GM23248 (cell line): Measurements from ENCODE around the gene SYCE1L. TPM values are rescaled to one million over a fixed set of nuclear protein-coding genes. Genes with fewer than 3 reads are reported as not detected.
A peak's percentile ranks its signal among the peaks of the same experiment; 100 is the strongest.

Source experiments
- DNase-seq: peaks from one replicate; pipeline ENCODE4 v3.0.0-alpha.2; 2015
- H2AFZ ChIP-seq: fragments of 200-600 bp; sonication (generic); 2 replicates; pipeline ENCODE4 v1.6.1; 2016; ENCODE audit warnings: antibody characterized with exemption
- H3F3A ChIP-seq: fragments of 200-600 bp; sonication (generic); 2 replicates; pipeline ENCODE4 v1.6.1; 2016; ENCODE audit warnings: mild to moderate bottlenecking, antibody characterized with exemption, mixed run types; ENCODE audit not compliant: insufficient read depth
- H3K27ac ChIP-seq: fragments of 200-600 bp; sonication (generic); 2 replicates; pipeline ENCODE4 v1.5.1; 2016; ENCODE audit warnings: mild to moderate bottlenecking
- H3K27me3 ChIP-seq: fragments of 200-600 bp; sonication (generic); replicated peaks from 2 replicates; pipeline ENCODE4 v1.6.1; 2016; ENCODE audit warnings: mild to moderate bottlenecking; ENCODE audit not compliant: insufficient read depth
- H3K36me3 ChIP-seq: fragments of 200-600 bp; sonication (generic); 2 replicates; pipeline ENCODE4 v1.6.1; 2016; ENCODE audit warnings: low read depth, mild to moderate bottlenecking
- H3K4me1 ChIP-seq: fragments of 200-600 bp; sonication (generic); 2 replicates; pipeline ENCODE4 v1.6.1; 2016; ENCODE audit warnings: mild to moderate bottlenecking; ENCODE audit not compliant: insufficient read depth
- H3K4me2 ChIP-seq: fragments of 200-600 bp; sonication (generic); one replicate; pipeline ENCODE4 v1.6.1; 2016; ENCODE audit warnings: mild to moderate bottlenecking; ENCODE audit not compliant: unreplicated experiment
- H3K4me3 ChIP-seq: fragments of 200-600 bp; sonication (generic); 2 replicates; pipeline ENCODE4 v1.5.1; 2016; ENCODE audit warnings: mild to moderate bottlenecking
- H3K79me2 ChIP-seq: fragments of 200-600 bp; sonication (generic); 2 replicates; pipeline ENCODE4 v1.6.1; 2016; ENCODE audit warnings: mild to moderate bottlenecking; ENCODE audit not compliant: insufficient read depth
- H3K9ac ChIP-seq: fragments of 200-600 bp; sonication (generic); 2 replicates; pipeline ENCODE4 v1.6.1; 2016; ENCODE audit warnings: mild to moderate bottlenecking
- H3K9me2 ChIP-seq: fragments of 200-600 bp; sonication (generic); 2 replicates; pipeline ENCODE4 v1.6.1; 2016; ENCODE audit warnings: mixed run types, mild to moderate bottlenecking, moderate library complexity; ENCODE audit not compliant: insufficient read depth
- H3K9me3 ChIP-seq: fragments of 200-600 bp; sonication (generic); one replicate; pipeline ENCODE4 v1.6.1; 2017; ENCODE audit warnings: low read depth
- H4K20me1 ChIP-seq: fragments of 200-600 bp; sonication (generic); 2 replicates; pipeline ENCODE4 v1.6.0; 2016; ENCODE audit not compliant: insufficient read depth
- EZH2 ChIP-seq: fragments of 200-600 bp; sonication (generic); IDR thresholded peaks from 2 replicates; pipeline ENCODE4 v1.6.1; 2018; ENCODE audit warnings: antibody characterized with exemption, mild to moderate bottlenecking; ENCODE audit not compliant: insufficient read depth, poor library complexity, severe bottlenecking
- EZH2phosphoT487 ChIP-seq: fragments of 200-600 bp; sonication (generic); IDR thresholded peaks from 2 replicates; pipeline ENCODE4 v1.6.1; 2018; ENCODE audit warnings: antibody characterized with exemption, moderate library complexity, mild to moderate bottlenecking, low read depth; ENCODE audit not compliant: insufficient read depth
- WGBS, 2 experiments: methylation state at CpG; one replicate each; pipeline ENCODE4 v1.1.6; 2015 to 2017; ENCODE audit warnings: low lambda C conversion rate in 2 of 2, low coverage in 1 of 2; ENCODE audit errors: missing lambda C conversion rate in 2 of 2; 5-methylcytosine and 5-hydroxymethylcytosine counted together
- in situ Hi-C: fragments of 300-500 bp; cut with MboI; formaldehyde crosslinking; loops from 2 replicates; pipeline ENCODE4 v1.15.0; 2020
- polyA plus RNA-seq: library from polyadenylated mRNA; unstranded; fragments of >200 nt; fragmentation: Nextera tagmentation; extraction: Ambion mirVana; gene quantifications from 2 replicates; pipeline ENCODE4 v1.2.1, GENCODE V29; 2016
- total RNA-seq: library from RNA; depleted of rRNA; stranded (reverse); fragments of >200 nt; shearing (Covaris generic); gene quantifications from 2 replicates; pipeline ENCODE4 v1.2.3, GENCODE V29; 2014; rRNA removed

SYCE1L gene
- total and polyA plus RNA-seq, 2 experiments from 2014 or later: not detected

- in situ Hi-C loops: loop anchor here (25.0 kb wide), 1 partner anchor 741 kb away; no protein-coding TSS in a partner anchor
- TF ChIP-seq EZH2phosphoT487: no peak
- no peak for TF ChIP-seq EZH2
- Histone ChIP-seq H3K27me3 (no peaks in the 10 kb centered on the region; the same call in 1 of the 2 replicates), H3K9me3 (no peaks in the 10 kb centered on the region), H3K4me2 (no peak overlapping the region), H3K9me2 (no peaks in the 10 kb centered on the region), H3K9ac (no peak overlapping the region), H3K79me2 (no peaks in the 10 kb centered on the region), H3F3A (no peaks in the 10 kb centered on the region), H3K4me3 (no peak overlapping the region), H3K36me3 (no peaks in the 10 kb centered on the region), H4K20me1 (no peaks in the 10 kb centered on the region), H3K27ac (no peak overlapping the region), H3K4me1 (no peaks in the 10 kb centered on the region), H2AFZ (no peak overlapping the region)
- no peak for DNase-seq
- WGBS, 2 experiments: 44 to 65% methylated on average over 2 of the region's 2 CpGs
Measured at GRCh38 chr16:77246150-77246549, 46.9 kb downstream of the SYCE1L start.

- no peaks in the 10 kb centered on the region for H3K36me3 ChIP-seq
- H3K4me2 ChIP-seq: no peak overlapping the region
- H3K27ac ChIP-seq: no peak overlapping the region
- no peak overlapping the region for H3K9ac ChIP-seq
- H2AFZ ChIP-seq: no peak overlapping the region
- in situ Hi-C loops: no loop called here
- no peaks in the 10 kb centered on the region; the same call in 1 of the 2 replicates for H3K27me3 ChIP-seq
- TF ChIP-seq EZH2 (no peak), EZH2phosphoT487 (no peak)
- H3K9me2 ChIP-seq: no peaks in the 10 kb centered on the region
- WGBS, 2 experiments: 39 to 45% methylated on average over 4 of the region's 4 CpGs
- H3K79me2 ChIP-seq: no peaks in the 10 kb centered on the region
- H3K9me3 ChIP-seq: no peaks in the 10 kb centered on the region
- H4K20me1 ChIP-seq: no peaks in the 10 kb centered on the region
- no peak overlapping the region for H3K4me3 ChIP-seq
- peak; percentile 2 for DNase-seq
- no peaks in the 10 kb centered on the region for H3F3A ChIP-seq
- no peaks in the 10 kb centered on the region for H3K4me1 ChIP-seq
Measured at GRCh38 chr16:77250400-77250799, 51.2 kb downstream of the SYCE1L start.

Other genes with a start within 250 kb of the SYCE1L start
- gene MON1B, start 8.2 kb upstream of the SYCE1L start, total RNA-seq: 9.3 and 11.3 TPM in 2 replicates
- gene MON1B, start 8.2 kb upstream of the SYCE1L start, polyA plus RNA-seq: 21.4 and 22.8 TPM in 2 replicates
- gene ADAMTS18, start 235.6 kb downstream of the SYCE1L start, total RNA-seq: not detected in 2 replicates
- gene ADAMTS18, start 235.6 kb downstream of the SYCE1L start, polyA plus RNA-seq: not detected in 2 replicates